NCI-H82 treated with DMSO at 0.1 percent for 48 hours (cell line): Measurements from ENCODE around the gene MYO1D.

Experiments used
- DNase-seq: peaks from one replicate; lab custom pipeline; 2025; ENCODE audit not compliant: unreplicated experiment; lab: John Stamatoyannopoulos, UW

MYO1D gene

GRCh38 chr17:32631341-32632096 is 245.4 kb downstream of the MYO1D start:
- no peak for DNase-seq

DNA sequence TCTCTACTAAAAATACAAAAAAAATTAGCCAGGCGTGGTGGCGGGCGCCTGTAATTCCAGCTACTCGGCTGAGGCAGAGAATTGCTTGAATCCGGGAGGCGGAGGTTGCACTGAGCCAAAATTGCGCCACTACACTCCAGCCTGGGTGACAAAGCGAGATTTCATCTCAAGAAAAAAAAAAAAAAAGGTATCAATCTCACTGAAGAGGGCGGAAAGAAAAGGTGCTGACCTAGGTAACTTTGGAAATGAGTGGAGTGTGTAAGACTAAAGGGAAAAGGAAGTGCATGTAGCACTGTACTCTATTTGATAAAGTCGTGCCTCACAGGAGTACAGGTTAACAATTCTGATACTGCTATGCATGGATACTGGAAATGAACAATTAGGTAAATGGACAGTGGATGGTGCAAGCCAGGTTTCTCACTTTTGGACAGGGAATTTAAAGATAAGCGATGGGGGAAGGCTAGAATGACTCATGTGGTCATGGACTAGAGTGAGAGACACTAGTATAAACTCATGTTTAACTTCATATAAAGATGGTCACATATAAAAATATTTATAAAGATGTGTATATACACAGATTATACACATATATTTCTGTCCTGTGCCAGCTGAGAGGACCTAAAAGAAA is 247.2 kb downstream of the MYO1D start:
- no peak for DNase-seq

DNA sequence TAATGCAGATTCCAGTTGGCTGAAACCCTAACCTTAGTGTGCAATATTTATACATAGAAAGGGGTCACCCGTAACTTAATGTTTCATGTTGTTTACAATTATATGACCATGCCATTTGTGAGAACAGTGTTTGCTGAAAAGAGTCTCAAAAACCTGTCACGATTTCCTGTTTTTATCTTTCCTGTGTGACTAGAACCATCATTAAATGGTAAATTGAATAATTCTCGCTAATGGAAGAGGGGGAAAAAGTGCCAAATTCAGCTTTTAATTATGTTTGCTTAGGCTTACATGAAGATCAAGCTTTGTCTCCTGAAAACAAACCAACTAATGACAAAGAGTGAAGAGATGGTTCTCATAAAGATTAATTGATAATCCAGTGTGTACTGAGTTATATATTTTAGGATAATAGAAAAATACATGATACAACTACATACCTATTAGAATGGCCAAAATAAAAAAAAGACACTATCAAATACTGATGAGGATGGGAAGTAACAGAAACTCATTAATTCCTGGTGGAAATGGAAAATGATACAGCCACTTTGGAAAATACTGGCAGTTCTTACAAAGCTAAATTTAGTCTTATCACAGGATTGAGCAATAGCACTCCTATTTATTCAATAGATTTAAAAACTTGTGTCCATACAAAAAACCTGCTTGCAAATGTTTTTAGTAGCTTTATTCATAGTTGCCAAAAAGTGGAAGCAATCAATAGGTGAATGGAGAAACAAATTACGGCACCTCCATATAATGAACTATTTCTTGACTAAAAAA is 248.5 kb downstream of the MYO1D start:
- DNase-seq = no peak

DNA sequence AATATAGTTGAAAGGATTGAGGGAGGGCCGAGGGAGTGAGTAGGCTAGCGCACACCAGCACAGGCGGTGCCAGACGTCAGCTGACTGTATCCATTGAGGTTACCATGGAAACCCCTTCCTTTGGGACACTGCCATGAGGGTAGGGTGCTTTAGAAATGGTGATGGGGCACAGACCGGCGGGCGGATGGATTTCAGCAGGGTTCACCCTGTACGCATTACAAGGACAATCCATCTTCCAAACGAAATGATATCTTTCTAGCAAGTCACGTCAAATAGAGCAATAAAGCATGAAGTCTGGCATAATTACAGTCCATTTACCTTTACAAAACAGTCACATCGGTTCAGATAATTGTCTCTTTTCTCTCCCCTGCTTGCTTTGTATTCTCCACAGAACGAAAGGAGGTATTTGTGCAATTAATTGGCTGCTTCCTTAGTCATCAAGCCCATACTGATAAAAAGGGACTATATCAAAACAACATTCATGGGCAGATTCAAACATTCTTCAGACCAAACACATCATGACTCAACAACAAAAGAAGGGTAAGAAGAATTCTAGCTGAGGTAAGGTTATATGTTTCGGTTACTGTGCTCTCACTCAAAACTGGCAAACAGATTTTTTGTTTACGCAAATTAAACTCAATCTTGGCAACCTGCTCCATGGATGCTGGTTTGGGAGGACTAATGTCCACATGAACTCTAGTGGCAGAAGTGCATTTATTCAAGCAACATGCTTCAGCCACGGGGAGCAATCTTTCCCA is 249.5 kb downstream of the MYO1D start:
- DNase-seq = peak; percentile 44

DNA sequence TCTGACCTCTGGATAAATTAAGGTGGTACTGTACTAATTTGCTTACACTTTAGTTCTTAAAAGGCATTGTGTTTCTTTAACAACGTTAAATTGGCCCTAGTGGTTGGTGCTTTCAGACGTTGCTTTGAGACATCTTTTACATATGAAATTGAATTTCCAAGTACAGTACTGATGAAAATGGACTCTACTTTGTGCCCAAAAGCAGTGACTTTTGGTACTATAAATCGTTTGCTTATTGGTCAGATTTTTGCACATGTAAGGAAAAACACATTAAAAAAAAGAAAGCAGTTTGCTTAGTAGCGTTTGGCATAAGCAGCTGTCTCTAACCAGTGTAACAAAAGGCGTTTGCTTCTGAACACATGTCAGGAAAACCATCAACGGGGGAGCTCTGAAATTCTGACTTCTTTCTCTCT is 250.5 kb downstream of the MYO1D start:
- peak; percentile 14 for DNase-seq

DNA sequence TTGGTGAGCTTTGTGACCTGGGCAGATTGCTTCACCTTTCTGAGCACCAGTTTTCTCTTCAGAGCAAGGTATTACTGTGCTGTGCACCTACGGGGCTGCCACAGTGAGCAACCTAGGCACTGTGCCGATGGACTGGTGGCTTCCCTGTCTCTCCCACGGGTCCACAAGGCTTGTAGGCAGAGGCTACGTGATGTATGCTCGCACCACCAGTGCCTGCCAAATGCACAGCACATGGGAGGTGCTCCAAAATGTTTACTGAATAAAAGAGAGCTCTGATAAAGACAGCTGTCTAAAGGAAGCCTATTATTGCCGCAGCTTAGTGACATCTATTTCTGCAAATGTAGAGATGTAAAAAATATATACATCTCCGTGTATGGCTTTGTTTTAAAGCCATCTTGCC is 251.0 kb downstream of the MYO1D start:
- DNase-seq = no peak

DNA sequence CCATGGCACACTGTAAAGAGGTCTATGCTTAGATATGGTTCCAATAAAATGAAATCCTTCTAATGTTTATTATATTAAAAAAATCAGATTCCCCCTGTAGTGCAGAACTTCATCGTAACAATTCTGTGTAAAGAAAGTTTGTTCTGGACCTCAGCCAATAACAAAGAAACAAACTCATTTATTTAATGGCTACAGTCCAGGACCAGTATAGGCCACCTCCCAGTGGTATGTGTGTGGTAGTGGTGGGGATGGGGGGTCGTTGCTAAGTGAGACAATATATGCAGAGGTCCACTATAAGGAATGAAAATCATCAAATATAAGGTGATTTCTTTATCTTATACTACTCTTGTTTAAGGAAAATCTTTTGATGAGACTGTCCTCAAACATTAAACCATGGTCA is 253.7 kb downstream of the MYO1D start:
- DNase-seq = no peak

DNA sequence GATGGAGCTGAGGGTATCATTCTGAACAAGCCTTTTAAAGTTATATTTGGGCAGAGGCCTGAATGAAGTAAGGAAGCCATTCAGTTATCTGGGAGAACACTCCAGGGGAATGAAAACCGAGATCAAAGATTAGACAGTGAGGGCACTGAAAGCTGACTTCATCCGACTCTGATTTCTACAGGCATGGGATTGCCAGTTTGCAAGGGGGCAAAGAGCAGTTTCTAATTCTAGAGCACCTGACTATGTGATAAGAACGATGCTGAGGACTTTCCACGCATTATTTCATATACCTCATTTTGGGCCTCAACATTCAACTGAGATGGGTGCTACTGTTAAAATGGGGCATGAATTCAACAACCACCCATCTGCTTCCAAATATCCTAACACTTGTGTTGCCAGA is 254.4 kb downstream of the MYO1D start:
- DNase-seq = no peak

GRCh38 chr17:32621612-32622312 is 255.2 kb downstream of the MYO1D start:
- peak; percentile 63 for DNase-seq

DNA sequence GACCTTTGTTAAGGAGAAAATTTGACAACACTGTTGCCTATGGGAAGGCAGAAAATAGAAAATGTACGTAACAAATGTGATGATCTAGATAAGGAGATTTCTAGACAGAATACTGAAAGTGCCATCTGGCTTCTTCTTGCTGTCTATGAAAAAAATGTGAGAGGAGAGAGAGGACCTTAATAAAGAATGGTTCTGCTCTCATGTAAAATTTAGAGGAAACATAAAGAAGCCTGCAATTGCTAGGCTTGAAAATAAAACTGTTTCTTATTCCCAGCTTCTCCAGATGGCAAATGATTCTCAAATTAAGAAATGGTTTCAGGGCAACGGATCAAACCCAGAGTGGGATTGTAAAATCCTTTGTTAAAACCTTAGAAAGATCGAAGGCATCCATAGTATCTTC is 261.6 kb downstream of the MYO1D start:
- no peak for DNase-seq

DNA sequence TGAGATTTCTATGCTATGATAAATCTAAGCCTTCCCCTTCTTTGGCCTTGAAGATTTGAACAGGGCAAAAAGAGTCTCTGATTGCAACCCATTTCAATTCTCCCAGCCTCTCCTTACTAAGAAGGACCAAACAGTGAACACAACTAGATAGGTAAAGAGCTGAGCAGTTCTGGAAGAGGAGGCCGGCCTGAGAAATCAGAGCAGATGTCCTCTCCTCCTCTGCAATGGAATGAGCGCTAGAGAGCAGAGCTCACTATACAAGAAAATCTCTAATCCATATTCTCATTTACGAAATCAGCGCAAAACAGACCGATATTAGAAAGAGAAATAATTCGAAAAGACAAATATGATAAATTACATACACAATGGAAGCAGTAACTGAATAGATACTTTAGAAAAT is 266.0 kb downstream of the MYO1D start:
- peak; percentile 59 for DNase-seq

DNA sequence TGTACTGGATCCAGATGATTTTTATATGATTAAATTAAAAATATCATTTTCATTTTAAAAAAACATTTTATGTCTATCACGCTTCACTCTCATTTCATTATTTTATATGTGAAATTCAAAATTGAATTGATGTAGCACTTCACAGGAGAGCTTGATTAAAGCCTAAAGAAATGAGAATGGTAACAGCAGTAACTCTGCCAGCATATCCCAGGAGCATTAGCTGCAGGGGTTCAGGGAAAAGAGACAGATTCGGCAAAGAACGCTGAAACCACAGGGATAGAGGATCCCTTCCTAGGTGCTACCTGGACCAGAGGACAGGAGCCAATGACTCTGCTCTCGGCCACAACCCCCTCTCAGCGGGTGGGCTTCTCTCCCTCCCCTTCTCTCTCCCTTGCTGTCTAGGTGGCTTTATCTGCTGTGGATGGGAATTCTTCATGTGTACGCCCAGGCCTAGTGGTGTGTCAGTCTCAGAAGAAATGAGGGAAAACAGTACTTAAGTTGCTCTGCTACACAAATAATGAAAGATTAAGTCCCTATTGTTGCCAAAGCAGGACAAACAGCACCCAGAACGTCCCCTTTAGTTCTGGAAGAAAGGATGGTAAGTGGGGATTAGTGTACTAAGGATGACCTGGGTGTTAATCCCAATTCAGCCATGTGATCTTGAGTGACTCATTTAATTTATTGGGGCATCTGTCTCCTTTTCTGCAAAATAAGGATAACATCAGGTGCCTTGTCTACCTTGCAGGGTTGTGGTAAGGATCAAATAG is 266.9 kb downstream of the MYO1D start:
- DNase-seq = peak; percentile 90

DNA sequence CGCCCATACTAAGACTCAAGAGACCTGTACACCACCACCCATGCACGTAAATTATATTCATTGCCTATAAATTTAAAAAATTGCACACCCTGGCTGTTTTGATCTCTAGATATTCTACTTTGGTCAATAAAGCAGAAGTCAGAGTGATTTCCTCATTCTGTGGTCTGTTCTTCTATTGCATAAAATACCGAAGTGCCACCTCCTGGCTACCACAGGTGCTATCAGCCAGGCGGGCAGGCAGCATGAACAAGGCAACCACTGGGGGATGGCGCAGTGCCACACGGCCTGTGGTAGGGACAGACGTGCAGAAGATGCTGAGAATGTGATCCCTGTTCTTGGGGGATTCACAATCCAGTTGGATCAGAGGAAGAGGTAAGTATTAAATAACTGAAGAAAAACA is 267.8 kb downstream of the MYO1D start:
- DNase-seq = no peak

DNA sequence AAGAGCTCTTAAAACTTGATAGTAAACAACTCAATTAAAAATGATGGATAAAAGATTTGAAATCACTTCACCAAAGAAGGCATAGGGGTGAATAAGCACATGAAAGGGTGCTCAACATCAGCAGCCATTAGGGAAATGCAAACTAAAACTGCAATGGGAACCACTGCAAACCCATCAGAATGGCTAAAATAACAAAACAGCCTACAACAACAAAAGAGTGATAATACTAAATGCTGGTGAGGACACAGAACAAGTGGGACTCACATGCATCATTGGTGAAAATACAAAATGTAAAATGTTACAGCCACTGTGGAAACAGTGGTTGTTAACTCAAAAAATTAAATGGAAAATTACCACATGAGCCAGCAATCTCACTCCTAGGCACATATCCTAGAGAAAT is 268.7 kb downstream of the MYO1D start:
- no peak for DNase-seq

DNA sequence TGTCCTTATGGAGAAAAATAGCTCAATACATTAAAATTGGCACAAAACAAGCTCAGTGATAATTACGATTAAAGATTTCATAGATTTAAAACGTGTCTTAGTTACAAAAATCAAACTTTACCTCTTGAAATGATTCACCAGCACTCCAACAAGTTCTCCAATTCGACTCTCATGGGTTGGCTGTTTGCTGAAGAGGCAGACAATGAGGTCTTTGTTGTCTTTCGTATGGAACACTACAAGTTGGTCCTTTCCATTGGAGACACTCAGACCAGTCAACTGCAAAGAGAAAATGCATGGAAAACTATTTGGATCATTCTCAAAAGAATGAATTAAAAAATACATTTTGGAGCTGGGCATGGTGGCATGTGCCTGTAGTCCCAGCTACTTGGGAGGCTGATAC is 272.0 kb downstream of the MYO1D start:
- DNase-seq = no peak

DNA sequence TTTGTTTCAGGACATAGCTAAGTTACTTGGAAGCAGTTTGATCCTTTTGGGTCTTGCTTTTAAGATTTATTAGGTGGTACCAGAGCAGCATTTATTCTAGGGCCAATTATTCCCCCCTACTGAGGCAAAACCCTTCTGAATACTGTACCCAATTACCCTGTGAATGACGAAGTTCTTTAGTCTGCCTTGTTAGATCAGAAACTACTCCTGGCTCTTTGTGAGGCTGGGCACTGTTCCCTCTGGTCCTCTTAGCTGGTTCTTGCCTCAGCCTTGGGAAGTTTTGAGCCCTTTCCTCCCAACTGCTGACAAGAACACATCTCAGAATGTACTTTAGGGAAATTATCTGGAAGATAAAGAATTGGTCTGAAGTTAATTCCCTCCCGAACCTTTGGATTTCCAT is 274.5 kb downstream of the MYO1D start:
- DNase-seq = no peak

DNA sequence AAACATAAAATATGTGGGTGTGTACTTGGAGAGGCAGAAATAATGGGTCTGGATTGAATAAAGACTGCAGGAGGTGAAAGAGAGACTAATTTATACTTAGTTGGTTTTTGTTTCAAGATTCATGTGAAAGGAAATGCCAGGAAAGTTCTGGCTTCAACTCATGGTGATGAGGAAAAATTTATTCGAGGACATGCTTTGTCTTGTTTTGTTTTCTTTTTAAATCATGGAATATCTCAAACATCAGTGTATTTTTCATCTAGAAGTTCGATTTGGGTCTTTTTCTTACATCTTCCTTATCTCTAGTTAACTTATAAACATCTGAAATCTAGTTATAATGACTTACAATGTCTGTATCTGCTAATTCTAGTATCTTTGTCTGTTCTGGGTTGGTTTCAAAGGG is 275.1 kb downstream of the MYO1D start:
- no peak for DNase-seq

GRCh38 chr17:32596628-32597027 is 280.3 kb downstream of the MYO1D start:
- DNase-seq = peak; percentile 92

- DNase-seq = no peak
Observed at GRCh38 chr17:32596206-32596605, 280.7 kb downstream of the MYO1D start.

DNA sequence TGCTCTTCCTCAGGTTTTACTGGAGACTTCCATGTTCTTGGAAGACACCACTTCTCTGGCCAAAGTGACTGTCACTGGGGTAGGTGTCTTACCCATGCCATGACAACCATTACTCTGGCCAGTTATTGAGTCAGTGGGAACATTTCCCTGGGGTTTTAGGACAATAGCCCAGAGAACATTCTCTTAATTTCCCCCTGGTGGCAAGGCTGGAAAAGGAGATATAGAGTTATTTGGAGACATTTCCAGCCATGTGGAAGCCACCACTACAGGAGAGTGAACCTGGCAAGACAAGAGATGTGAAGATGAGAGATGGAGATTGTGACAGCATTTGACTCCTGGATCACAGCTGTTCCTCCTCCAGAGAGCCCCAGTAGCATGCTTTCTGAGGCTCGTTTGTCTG is 283.9 kb downstream of the MYO1D start:
- no peak for DNase-seq
